WTC11 (cell line): ENCODE results near the gene SLC7A8.

ENCODE experiments used
- CBFB ChIP-seq: sonication (generic); formaldehyde crosslinking; IDR thresholded peaks from 2 replicates; pipeline ENCODE4 v1.8.1; 2022; ENCODE audit warnings: mild to moderate bottlenecking, low read depth, missing genetic modification reagents
- CREB1 ChIP-seq: sonication (generic); formaldehyde crosslinking; IDR thresholded peaks from 2 replicates; pipeline ENCODE4 v1.8.0; 2023; ENCODE audit warnings: mild to moderate bottlenecking, missing genetic modification reagents
- MYBL2 ChIP-seq: sonication (generic); formaldehyde crosslinking; IDR thresholded peaks from 2 replicates; pipeline ENCODE4 v1.8.1; 2023; ENCODE audit warnings: mild to moderate bottlenecking, moderate library complexity, missing genetic modification reagents
- NFYB ChIP-seq: sonication (generic); formaldehyde crosslinking; conservative IDR thresholded peaks from 2 replicates; pipeline ENCODE4 v1.8.0; 2022; ENCODE audit warnings: low read depth, missing genetic modification reagents
- NR2C2 ChIP-seq: sonication (generic); formaldehyde crosslinking; IDR thresholded peaks from 2 replicates; pipeline ENCODE4 v1.8.0; 2022; ENCODE audit warnings: mild to moderate bottlenecking, missing genetic modification reagents
- TEAD4 ChIP-seq: sonication (generic); formaldehyde crosslinking; IDR thresholded peaks from 2 replicates; pipeline ENCODE4 v1.8.0; 2022; ENCODE audit warnings: mild to moderate bottlenecking, missing genetic modification reagents
- ZNF219 ChIP-seq: sonication (generic); formaldehyde crosslinking; IDR thresholded peaks from 2 replicates; pipeline ENCODE4 v1.8.0; 2023; ENCODE audit warnings: missing genetic modification reagents, mild to moderate bottlenecking, borderline replicate concordance
- TF ChIP-seq, protein P1 (sequence below): fragments of 200-600 bp; IDR thresholded peaks from 2 replicates; pipeline ENCODE4 v1.8.0; 2022; ENCODE audit warnings: antibody characterized with exemption
- TF ChIP-seq, protein P2 (sequence below): sonication (generic); formaldehyde crosslinking; IDR thresholded peaks from 2 replicates; pipeline ENCODE4 v1.8.1; 2023; ENCODE audit warnings: mild to moderate bottlenecking, moderate library complexity, missing genetic modification reagents
- TF ChIP-seq, protein P3 (sequence below): sonication (generic); formaldehyde crosslinking; IDR thresholded peaks from 2 replicates; pipeline ENCODE4 v1.8.1; 2023; ENCODE audit warnings: mild to moderate bottlenecking, missing genetic modification reagents, moderate library complexity
- TF ChIP-seq, protein P4 (sequence below): sonication (generic); formaldehyde crosslinking; conservative IDR thresholded peaks from 2 replicates; pipeline ENCODE4 v1.8.1; 2023; ENCODE audit warnings: mild to moderate bottlenecking, low read depth, missing genetic modification reagents, moderate library complexity

DNA sequence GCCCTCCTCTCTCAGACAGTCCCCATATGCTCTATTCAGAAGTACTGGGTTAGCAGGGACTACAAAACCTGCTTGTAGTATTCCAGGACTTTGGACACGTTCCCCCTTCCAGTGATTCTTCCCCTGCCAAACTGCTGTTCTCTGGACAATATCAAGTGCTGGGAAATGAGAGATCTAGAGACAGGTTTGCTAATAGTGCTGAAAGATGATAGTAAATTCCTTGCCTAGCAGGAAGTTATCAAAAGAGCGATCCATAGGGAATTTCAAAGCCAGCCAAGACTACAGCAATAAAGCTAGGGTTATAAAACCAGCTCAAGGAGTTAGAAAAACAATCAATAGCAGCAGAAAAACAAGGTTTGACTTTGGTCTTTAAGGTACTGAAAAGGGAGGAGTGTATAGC, 15.2 kb downstream of the SLC7A8 start:
- TF ChIP-seq, protein P1, sequence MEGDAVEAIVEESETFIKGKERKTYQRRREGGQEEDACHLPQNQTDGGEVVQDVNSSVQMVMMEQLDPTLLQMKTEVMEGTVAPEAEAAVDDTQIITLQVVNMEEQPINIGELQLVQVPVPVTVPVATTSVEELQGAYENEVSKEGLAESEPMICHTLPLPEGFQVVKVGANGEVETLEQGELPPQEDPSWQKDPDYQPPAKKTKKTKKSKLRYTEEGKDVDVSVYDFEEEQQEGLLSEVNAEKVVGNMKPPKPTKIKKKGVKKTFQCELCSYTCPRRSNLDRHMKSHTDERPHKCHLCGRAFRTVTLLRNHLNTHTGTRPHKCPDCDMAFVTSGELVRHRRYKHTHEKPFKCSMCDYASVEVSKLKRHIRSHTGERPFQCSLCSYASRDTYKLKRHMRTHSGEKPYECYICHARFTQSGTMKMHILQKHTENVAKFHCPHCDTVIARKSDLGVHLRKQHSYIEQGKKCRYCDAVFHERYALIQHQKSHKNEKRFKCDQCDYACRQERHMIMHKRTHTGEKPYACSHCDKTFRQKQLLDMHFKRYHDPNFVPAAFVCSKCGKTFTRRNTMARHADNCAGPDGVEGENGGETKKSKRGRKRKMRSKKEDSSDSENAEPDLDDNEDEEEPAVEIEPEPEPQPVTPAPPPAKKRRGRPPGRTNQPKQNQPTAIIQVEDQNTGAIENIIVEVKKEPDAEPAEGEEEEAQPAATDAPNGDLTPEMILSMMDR, result no peak
- TF ChIP-seq, protein P2, sequence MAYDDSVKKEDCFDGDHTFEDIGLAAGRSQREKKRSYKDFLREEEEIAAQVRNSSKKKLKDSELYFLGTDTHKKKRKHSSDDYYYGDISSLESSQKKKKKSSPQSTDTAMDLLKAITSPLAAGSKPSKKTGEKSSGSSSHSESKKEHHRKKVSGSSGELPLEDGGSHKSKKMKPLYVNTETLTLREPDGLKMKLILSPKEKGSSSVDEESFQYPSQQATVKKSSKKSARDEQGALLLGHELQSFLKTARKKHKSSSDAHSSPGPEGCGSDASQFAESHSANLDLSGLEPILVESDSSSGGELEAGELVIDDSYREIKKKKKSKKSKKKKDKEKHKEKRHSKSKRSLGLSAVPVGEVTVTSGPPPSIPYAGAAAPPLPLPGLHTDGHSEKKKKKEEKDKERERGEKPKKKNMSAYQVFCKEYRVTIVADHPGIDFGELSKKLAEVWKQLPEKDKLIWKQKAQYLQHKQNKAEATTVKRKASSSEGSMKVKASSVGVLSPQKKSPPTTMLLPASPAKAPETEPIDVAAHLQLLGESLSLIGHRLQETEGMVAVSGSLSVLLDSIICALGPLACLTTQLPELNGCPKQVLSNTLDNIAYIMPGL (CRISPR knock-in tag), result no peak
- TF ChIP-seq NR2C2 (CRISPR knock-in tag), result no peak
- TF ChIP-seq, protein P3, sequence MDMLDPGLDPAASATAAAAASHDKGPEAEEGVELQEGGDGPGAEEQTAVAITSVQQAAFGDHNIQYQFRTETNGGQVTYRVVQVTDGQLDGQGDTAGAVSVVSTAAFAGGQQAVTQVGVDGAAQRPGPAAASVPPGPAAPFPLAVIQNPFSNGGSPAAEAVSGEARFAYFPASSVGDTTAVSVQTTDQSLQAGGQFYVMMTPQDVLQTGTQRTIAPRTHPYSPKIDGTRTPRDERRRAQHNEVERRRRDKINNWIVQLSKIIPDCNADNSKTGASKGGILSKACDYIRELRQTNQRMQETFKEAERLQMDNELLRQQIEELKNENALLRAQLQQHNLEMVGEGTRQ (CRISPR knock-in tag), result no peak
- TF ChIP-seq, protein P4, sequence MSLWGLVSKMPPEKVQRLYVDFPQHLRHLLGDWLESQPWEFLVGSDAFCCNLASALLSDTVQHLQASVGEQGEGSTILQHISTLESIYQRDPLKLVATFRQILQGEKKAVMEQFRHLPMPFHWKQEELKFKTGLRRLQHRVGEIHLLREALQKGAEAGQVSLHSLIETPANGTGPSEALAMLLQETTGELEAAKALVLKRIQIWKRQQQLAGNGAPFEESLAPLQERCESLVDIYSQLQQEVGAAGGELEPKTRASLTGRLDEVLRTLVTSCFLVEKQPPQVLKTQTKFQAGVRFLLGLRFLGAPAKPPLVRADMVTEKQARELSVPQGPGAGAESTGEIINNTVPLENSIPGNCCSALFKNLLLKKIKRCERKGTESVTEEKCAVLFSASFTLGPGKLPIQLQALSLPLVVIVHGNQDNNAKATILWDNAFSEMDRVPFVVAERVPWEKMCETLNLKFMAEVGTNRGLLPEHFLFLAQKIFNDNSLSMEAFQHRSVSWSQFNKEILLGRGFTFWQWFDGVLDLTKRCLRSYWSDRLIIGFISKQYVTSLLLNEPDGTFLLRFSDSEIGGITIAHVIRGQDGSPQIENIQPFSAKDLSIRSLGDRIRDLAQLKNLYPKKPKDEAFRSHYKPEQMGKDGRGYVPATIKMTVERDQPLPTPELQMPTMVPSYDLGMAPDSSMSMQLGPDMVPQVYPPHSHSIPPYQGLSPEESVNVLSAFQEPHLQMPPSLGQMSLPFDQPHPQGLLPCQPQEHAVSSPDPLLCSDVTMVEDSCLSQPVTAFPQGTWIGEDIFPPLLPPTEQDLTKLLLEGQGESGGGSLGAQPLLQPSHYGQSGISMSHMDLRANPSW, result no peak
- TF ChIP-seq TEAD4 (CRISPR knock-in tag), result no peak
- TF ChIP-seq CREB1 (CRISPR knock-in tag), result no peak
- no peak for TF ChIP-seq CBFB (CRISPR knock-in tag)
- TF ChIP-seq MYBL2 (CRISPR knock-in tag), result no peak
- TF ChIP-seq NFYB, result no peak
- TF ChIP-seq ZNF219 (CRISPR knock-in tag), result no peak
